ENCODE measurements around the gene SLC12A7. TPM values are rescaled to one million over a fixed set of nuclear protein-coding genes. Genes with fewer than 3 reads are reported as not detected.

SLC12A7 gene
- total RNA-seq, 1 donor from 2014 or later = 21.6 TPM

- no peak for DNase-seq (ENCODE audit: low read depth, low spot score)
Measured at GRCh38 chr5:1052641-1053390, 59.0 kb downstream of the SLC12A7 start.

DNA sequence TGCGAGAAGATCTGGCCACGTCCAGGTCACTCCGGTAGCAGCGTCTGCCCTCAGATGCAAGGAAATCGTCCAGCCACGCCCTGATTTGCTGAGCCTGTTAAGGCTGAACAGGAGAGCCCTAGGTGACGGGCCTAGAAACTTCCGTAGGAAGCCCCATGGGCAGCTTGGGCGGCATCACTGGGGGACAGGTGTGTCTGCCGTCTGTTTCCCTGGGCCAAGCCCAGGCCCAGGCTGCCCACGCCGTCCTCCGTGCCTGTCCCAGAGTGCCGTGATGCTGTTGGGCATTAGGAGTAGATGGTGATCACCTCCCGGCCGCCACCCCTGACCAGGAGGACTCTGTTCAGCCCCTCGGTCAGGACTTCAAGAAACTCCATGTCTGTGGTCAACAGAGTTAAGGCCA, 59.8 kb downstream of the SLC12A7 start:
- DNase-seq (ENCODE audit: low read depth, low spot score) = no peak

GRCh38 chr5:1051366-1051720, 60.5 kb downstream of the SLC12A7 start:
- DNase-seq (ENCODE audit: low read depth, low spot score) = no peak

DNA sequence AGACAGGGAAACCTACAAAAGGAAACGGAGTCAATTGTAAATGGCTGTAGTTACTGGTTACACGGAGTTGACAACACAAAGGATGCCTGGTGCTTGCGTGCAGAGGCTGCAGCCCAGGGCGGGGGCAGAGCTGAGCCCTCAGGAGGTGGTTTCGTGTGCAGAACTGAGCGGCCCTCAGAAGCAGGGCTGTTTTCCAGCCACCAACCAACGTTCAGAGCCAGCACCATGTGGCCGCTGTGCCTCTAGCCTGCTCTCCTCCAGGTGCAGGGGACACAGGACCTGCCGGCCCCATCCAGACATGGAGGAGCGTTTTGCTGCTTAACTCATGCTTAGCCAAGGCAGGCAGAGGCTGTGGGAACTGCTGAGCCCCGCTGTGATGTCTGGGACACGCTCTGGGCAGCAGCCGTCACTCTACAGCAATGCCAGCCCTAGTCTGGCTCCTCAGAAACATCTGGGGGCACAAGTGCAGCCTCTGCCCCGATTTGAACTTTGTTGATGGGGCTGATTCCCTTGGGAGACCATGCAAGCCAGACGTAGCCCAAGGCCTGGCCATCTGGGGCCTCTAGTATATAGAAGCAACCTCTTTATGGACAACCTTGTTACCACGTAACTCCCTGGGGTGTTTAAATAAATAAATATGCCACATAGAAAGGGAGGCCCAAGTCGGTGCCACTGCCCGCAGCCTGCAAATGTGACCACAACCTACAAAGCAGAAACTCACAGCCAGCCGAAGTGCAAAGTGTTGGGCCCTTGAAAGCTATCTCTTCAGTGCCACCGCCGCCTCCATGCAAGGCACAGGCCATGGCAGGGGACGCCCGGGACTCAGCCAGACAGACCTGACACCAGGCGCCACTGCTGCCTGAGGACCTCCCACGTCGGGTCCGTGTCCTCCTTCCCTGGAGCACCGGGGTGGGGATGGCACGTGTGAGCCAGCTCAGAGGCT, 61.2 kb downstream of the SLC12A7 start:
- no peak for DNase-seq (ENCODE audit: low read depth, low spot score)

DNA sequence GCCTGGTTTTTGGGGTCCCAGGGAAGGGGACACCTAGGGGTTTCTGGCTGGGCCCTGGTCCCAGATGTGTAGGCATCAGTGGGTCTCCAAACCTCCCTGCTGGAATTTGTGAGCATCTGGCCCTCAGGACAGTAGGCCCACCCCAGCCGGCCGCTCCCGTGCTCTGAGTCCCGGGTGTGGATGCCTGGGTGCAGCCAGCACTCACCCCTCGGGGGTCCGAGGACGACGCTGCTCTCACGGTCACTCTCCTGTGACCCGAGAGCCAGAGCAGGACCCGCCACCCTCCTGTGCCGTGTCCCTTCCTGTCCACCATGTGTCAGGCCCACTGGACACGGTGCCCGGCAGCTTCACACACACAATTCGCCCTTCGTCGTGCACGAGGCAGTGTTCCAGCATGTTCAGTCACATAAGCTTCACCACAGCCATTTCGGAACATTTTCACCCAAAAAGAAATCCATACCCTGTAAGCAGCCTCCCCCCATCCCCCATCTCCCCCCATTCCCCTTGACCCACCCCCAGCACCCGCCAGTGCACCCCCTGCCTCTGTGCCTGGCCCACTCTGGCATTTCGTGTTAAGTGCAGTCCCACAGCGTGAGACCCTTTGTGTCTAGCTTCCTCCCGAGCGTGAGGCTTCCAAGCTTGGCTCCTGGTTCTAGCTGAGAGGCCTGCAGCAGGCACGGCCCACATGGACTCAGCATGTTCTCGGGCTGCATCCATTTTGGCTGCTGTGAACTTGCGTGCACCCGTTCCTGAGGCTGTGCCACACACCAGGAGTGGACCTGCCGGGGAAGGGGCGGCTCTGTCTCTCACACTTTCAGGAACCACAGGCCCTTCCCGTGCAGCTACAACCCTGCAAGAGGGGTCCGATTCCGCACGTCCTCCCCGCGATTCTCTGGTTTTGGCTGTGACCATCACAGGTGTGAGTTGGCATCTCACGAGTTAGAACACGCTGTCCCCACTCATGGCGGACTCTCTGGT, 62.7 kb downstream of the SLC12A7 start:
- DNase-seq (ENCODE audit: low read depth, low spot score) = no peak

DNA sequence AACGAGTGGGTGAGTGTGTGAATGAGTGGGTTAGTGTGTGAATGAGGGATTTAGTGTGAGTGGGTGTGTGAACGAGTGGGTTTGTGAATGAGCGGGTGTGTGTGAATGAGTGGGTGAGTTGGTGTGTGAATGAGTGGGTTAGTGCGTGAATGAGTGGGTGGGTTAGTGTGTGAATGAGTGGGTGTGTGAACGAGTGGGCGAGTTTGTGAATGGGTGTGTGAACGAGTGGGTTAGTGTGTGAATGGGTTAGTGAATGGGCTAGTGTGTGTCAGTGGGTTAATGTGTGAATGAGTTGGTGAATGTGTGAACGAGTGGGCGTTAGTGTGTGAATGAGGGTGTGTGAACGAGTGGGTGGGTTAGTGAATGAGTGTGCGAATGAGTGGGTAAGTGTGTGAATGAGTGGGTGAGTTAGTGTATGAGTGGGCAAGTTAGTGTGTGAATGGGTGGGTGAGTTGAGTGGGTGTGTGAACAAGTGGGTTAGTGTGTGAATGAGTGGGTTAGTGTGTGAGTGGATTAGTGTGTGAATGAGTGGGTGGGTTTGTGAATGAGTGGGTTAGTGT, 63.6 kb downstream of the SLC12A7 start:
- DNase-seq (ENCODE audit: low read depth, low spot score) = no peak

- no peak for DNase-seq (ENCODE audit: low read depth, low spot score)
Measured at GRCh38 chr5:1047332-1047965, 64.4 kb downstream of the SLC12A7 start.

DNA sequence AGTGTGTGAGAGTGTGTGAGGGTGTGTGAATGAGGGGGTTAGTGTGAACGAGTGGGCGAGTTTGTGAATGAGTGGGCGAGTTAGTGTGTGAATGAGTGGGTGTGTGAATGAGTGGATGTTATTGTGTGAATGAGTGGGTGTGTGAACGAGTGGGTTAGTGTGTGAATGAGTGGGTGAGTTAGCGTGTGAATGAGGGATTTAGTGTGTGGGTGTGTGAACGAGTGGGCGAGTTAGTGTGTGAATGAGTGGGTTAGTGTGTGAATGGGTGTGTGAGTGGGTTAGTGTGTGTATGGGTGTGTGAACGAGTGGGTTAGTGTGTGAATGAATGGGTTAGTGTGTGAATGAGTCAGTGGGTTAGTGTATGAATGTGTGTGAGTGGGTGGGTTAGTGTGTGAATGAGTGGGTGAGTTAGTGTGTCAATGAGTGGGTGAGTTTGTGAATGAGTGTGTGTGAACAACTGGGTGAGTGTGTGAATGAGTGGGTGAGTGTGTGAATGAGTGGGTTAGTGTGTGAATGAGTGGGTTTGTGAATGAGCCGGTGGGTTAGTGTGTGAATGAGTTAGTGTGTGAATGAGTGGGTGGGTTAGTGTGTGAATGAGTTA, 65.8 kb downstream of the SLC12A7 start:
- DNase-seq (ENCODE audit: low read depth, low spot score) = no peak

GRCh38 chr5:1044117-1044516, 67.7 kb downstream of the SLC12A7 start:
- DNase-seq (ENCODE audit: low read depth, low spot score) = no peak

DNA sequence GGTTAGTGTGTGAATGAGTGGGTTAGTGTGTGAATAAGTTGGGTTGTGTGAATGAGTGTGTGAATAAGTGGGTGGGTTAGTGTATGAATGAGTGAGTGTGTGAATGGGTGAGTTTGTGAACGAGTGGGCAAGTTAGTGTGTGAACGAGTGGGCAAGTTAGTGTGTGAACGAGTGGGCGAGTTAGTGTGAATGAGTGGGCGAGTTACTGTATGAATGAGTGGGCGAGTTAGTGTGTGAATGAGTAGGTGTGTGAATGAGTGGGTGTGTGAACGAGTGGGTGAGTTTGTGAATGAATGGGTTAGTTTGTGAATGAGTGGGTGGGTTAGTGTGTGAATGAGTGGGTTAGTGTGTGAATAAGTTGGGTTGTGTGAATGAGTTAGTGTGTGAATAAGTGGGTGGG, 68.5 kb downstream of the SLC12A7 start:
- DNase-seq (ENCODE audit: low read depth, low spot score) = no peak

GRCh38 chr5:1042626-1043025, 69.2 kb downstream of the SLC12A7 start:
- no peak for DNase-seq (ENCODE audit: low read depth, low spot score)

DNA sequence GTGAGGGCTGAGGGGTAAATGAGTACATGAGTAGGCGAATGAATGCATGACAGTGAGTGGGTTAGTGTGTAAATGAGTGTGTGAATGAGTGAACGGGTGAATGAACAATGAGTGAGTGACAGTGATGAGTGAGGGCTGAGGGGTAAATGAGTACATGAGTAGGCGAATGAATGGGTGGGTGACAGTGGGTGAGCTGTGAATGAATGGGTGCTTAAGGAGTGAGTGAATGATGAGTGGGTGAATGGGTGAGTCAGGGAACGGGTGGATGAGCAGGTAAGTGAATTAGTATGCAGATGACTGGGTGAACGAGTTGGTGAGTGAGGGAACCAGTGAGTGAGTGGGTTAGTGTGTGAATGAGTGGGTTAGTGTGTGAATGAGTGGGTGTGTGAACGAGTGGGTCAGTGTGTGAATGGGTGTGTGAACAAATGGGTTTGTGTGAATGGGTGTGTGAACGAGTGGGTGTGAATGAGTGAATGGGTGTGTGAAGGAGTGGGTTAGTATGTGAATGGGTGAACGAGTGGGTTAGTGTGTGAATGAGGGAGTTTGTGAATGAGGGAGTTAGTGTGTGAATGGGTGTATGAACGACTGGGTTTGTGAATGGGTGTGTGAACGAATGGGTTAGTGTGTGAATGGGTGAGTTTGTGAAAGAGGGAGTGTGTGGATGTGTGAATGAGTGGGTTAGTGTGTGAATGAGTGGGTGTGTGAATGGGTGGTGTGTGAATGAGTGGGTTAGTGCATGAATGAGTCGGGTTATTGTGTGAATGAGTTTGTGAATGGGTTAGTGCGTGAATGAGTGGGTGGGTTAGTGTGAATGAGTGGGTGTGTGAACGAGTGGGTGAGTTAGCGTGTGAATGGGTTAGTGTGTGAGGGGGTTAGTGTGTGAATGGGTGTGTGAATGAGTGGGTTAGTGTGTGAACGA, 70.4 kb downstream of the SLC12A7 start:
- no peak for DNase-seq (ENCODE audit: low read depth, low spot score)

DNA sequence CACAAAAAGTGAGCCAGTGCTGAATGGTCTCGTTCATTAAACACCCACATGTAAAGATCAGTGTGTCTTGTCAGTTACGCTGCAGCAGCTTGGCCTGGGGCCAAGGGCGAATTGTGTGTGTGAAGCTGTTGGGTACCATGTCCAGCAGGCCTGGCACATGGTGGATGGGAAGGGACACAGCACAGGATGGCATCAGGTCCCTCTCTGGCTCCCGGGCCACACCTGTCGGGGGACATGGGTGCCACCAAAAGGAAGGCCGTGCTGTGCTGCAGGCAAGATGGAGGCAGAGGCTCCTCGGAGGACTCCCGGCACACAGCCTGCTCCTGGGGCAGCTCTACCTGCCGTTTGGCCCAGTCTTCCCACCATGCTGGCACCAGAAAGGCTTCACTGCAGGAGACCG, 71.3 kb downstream of the SLC12A7 start:
- no peak for DNase-seq (ENCODE audit: low read depth, low spot score)

DNA sequence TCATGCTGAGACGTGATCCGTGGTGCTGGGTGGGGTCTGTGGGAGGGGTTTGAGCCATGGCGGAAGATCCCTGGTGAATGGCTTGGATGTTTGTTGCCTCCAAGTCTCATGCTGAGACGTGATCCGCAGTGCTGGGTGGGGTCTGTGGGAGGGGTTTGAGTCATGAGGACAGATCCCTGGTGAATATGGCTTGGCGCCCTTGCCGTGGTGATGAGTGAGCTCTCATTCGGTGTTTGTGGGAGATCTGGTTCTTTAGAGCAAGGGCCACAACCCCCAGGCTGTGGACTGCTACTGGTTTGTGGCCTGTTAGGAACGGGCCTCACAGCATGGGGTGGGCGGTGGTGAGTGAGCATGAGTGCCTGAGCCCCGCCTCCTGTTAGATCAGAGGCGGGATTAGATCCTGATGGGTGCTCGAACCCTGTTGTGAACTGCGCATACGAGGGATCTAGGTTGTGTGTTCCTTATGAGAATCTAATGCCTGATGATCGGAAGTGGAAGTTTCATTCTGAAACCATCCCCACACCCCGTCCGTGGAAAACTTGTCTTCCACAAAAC, 72.1 kb downstream of the SLC12A7 start:
- no peak for DNase-seq (ENCODE audit: low read depth, low spot score)

GRCh38 chr5:1039210-1039548, 72.7 kb downstream of the SLC12A7 start:
- DNase-seq (ENCODE audit: low read depth, low spot score) = no peak

GRCh38 chr5:1038417-1039209, 73.2 kb downstream of the SLC12A7 start:
- no peak for DNase-seq (ENCODE audit: low read depth, low spot score)

GRCh38 chr5:1037671-1038416, 74.0 kb downstream of the SLC12A7 start:
- DNase-seq (ENCODE audit: low read depth, low spot score) = no peak
